SK-N-SH treated with all-trans-retinoic acid at 6 μM for 48 hours (cell line): Measurements from ENCODE around the gene USP48.

Source experiments
- ARNTL ChIP-seq: fragments of 450-650 bp; formaldehyde crosslinking; IDR thresholded peaks from 2 replicates; pipeline ENCODE4 v1.5.0; 2020; ENCODE audit warnings: low read depth, mild to moderate bottlenecking, moderate library complexity, borderline replicate concordance
- ZC3H10 ChIP-seq: fragments of 250-450 bp; sonication (Bioruptor Pico); IDR thresholded peaks from 2 replicates; pipeline ENCODE4 v1.5.1; 2021; ENCODE audit warnings: mild to moderate bottlenecking, moderate library complexity
- TF ChIP-seq, protein P1 (sequence below): fragments of 250-450 bp; sonication (Bioruptor Pico); IDR thresholded peaks from 2 replicates; pipeline ENCODE4 v1.5.1; 2020; ENCODE audit warnings: low read depth, mild to moderate bottlenecking, moderate library complexity

GRCh38 chr1:21736876-21737275 lies 46.1 kb downstream of the USP48 start:
- TF ChIP-seq, protein P1, sequence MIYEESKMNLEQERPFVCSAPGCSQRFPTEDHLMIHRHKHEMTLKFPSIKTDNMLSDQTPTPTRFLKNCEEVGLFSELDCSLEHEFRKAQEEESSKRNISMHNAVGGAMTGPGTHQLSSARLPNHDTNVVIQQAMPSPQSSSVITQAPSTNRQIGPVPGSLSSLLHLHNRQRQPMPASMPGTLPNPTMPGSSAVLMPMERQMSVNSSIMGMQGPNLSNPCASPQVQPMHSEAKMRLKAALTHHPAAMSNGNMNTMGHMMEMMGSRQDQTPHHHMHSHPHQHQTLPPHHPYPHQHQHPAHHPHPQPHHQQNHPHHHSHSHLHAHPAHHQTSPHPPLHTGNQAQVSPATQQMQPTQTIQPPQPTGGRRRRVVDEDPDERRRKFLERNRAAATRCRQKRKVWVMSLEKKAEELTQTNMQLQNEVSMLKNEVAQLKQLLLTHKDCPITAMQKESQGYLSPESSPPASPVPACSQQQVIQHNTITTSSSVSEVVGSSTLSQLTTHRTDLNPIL (CRISPR knock-in tag): no peak
- TF ChIP-seq ZC3H10 (CRISPR knock-in tag): no peak
- TF ChIP-seq ARNTL (CRISPR knock-in tag): no peak
